WTC11 (cell line): ENCODE results near the gene WWOX. TPM values are rescaled to one million over a fixed set of nuclear protein-coding genes. Genes with fewer than 3 reads are reported as not detected.

ENCODE experiments used
- ATAC-seq: fragments of 200-7000 bp; cut with Tn5 transposase; 2 replicates; pipeline ENCODE4 v1.10.0; 2021; ENCODE audit warnings: mild to moderate bottlenecking, moderate library complexity
- CTCF ChIA-PET: fragments of 300-600 bp; sonication (Branson Sonifier 250); formaldehyde crosslinking; loops from one replicate; lab custom pipeline; 2021; ENCODE audit warnings: antibody characterized with exemption; lab: Charles Lee
- POLR2A ChIA-PET: fragments of 350-600 bp; sonication (Branson Sonifier 250); formaldehyde crosslinking; loops from one replicate; lab custom pipeline; 2021; ENCODE audit warnings: antibody characterized with exemption; lab: Charles Lee
- DNase-seq: peaks from one replicate; pipeline ENCODE4 v3.0.0; 2021; ENCODE audit warnings: low spot score
- H3K27ac Mint-ChIP-seq: 2 replicates; pipeline ENCODE4 v1.8.0; 2021; ENCODE audit warnings: mixed read lengths
- H3K27me3 Mint-ChIP-seq: 2 replicates; pipeline ENCODE4 v1.8.0; 2021; ENCODE audit warnings: low read depth, mild to moderate bottlenecking, moderate library complexity, mixed read lengths
- H3K36me3 Mint-ChIP-seq: 2 replicates; pipeline ENCODE4 v1.8.0; 2021; ENCODE audit warnings: mixed read lengths
- H3K4me1 Mint-ChIP-seq: 2 replicates; pipeline ENCODE4 v1.8.0; 2022; ENCODE audit warnings: mixed read lengths
- H3K4me3 Mint-ChIP-seq: 2 replicates; pipeline ENCODE4 v1.8.0; 2021; ENCODE audit warnings: mild to moderate bottlenecking, moderate library complexity, mixed read lengths
- H3K9me3 Mint-ChIP-seq: 2 replicates; pipeline ENCODE4 v1.8.0; 2021; ENCODE audit warnings: mixed read lengths
- AFF4 ChIP-seq: sonication (generic); formaldehyde crosslinking; IDR thresholded peaks from 2 replicates; pipeline ENCODE4 v1.8.1; 2023; ENCODE audit warnings: mild to moderate bottlenecking, missing genetic modification reagents, borderline replicate concordance
- GTF2I ChIP-seq: fragments of 250-450 bp; sonication (Bioruptor Pico); conservative IDR thresholded peaks from 2 replicates; pipeline ENCODE4 v1.4.0; 2021; ENCODE audit warnings: mild to moderate bottlenecking
- TEAD1 ChIP-seq: sonication (generic); formaldehyde crosslinking; IDR thresholded peaks from 2 replicates; pipeline ENCODE4 v1.8.0; 2022; ENCODE audit warnings: mild to moderate bottlenecking, missing genetic modification reagents
- ZMAT4 ChIP-seq: fragments of 250-450 bp; sonication (Bioruptor Pico); IDR thresholded peaks from 2 replicates; pipeline ENCODE4 v1.9.0; 2021; ENCODE audit warnings: mild to moderate bottlenecking
- total RNA-seq: library from RNA; stranded (reverse); gene quantifications from 3 replicates; pipeline ENCODE4 v1.2.3, GENCODE V29; 2021
- TF ChIP-seq, protein P1 (sequence below): fragments of 200-600 bp; IDR thresholded peaks from 2 replicates; pipeline ENCODE4 v1.8.0; 2022; ENCODE audit warnings: antibody characterized with exemption
- TF ChIP-seq, protein P2 (sequence below): sonication (generic); formaldehyde crosslinking; IDR thresholded peaks from 2 replicates; pipeline ENCODE4 v1.8.0; 2023; ENCODE audit warnings: missing genetic modification reagents, mild to moderate bottlenecking, borderline replicate concordance
- TF ChIP-seq, protein P3 (sequence below): fragments of 250-450 bp; sonication (Bioruptor Pico); IDR thresholded peaks from 2 replicates; pipeline ENCODE4 v1.9.0; 2021; ENCODE audit warnings: mild to moderate bottlenecking, borderline replicate concordance
- TF ChIP-seq, protein P4 (sequence below): sonication (generic); formaldehyde crosslinking; IDR thresholded peaks from 2 replicates; pipeline ENCODE4 v1.8.1; 2023; ENCODE audit warnings: mild to moderate bottlenecking, moderate library complexity, missing genetic modification reagents
- TF ChIP-seq, protein P5 (sequence below): sonication (generic); formaldehyde crosslinking; IDR thresholded peaks from 2 replicates; pipeline ENCODE4 v1.8.0; 2022; ENCODE audit warnings: mild to moderate bottlenecking, missing genetic modification reagents

The WWOX gene
- total RNA-seq, 1 experiment from 2014 or later, result 15.7 TPM

GRCh38 chr16:78620291-78620690 lies 520.8 kb downstream of the WWOX start:
- H3K36me3 Mint-ChIP-seq, result peaks cover 13% of the 10 kb centered on the region
- H3K27me3 Mint-ChIP-seq, result no peaks in the 10 kb centered on the region
- POLR2A ChIA-PET, result no interaction called here
- no peaks in the 10 kb centered on the region for H3K4me1 Mint-ChIP-seq
- ATAC-seq, result no peak
- DNase-seq, result no peak
- no peak overlapping the region for H3K27ac Mint-ChIP-seq
- CTCF ChIA-PET, result no interaction called here
- peaks cover 22% of the 10 kb centered on the region for H3K9me3 Mint-ChIP-seq
- H3K4me3 Mint-ChIP-seq, result no peak overlapping the region
- TF ChIP-seq, protein P1, sequence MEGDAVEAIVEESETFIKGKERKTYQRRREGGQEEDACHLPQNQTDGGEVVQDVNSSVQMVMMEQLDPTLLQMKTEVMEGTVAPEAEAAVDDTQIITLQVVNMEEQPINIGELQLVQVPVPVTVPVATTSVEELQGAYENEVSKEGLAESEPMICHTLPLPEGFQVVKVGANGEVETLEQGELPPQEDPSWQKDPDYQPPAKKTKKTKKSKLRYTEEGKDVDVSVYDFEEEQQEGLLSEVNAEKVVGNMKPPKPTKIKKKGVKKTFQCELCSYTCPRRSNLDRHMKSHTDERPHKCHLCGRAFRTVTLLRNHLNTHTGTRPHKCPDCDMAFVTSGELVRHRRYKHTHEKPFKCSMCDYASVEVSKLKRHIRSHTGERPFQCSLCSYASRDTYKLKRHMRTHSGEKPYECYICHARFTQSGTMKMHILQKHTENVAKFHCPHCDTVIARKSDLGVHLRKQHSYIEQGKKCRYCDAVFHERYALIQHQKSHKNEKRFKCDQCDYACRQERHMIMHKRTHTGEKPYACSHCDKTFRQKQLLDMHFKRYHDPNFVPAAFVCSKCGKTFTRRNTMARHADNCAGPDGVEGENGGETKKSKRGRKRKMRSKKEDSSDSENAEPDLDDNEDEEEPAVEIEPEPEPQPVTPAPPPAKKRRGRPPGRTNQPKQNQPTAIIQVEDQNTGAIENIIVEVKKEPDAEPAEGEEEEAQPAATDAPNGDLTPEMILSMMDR, result no peak
- TF ChIP-seq, protein P2, sequence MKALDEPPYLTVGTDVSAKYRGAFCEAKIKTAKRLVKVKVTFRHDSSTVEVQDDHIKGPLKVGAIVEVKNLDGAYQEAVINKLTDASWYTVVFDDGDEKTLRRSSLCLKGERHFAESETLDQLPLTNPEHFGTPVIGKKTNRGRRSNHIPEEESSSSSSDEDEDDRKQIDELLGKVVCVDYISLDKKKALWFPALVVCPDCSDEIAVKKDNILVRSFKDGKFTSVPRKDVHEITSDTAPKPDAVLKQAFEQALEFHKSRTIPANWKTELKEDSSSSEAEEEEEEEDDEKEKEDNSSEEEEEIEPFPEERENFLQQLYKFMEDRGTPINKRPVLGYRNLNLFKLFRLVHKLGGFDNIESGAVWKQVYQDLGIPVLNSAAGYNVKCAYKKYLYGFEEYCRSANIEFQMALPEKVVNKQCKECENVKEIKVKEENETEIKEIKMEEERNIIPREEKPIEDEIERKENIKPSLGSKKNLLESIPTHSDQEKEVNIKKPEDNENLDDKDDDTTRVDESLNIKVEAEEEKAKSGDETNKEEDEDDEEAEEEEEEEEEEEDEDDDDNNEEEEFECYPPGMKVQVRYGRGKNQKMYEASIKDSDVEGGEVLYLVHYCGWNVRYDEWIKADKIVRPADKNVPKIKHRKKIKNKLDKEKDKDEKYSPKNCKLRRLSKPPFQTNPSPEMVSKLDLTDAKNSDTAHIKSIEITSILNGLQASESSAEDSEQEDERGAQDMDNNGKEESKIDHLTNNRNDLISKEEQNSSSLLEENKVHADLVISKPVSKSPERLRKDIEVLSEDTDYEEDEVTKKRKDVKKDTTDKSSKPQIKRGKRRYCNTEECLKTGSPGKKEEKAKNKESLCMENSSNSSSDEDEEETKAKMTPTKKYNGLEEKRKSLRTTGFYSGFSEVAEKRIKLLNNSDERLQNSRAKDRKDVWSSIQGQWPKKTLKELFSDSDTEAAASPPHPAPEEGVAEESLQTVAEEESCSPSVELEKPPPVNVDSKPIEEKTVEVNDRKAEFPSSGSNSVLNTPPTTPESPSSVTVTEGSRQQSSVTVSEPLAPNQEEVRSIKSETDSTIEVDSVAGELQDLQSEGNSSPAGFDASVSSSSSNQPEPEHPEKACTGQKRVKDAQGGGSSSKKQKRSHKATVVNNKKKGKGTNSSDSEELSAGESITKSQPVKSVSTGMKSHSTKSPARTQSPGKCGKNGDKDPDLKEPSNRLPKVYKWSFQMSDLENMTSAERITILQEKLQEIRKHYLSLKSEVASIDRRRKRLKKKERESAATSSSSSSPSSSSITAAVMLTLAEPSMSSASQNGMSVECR (CRISPR knock-in tag), result no peak
- no peak for TF ChIP-seq GTF2I (CRISPR knock-in tag)
- TF ChIP-seq, protein P3, sequence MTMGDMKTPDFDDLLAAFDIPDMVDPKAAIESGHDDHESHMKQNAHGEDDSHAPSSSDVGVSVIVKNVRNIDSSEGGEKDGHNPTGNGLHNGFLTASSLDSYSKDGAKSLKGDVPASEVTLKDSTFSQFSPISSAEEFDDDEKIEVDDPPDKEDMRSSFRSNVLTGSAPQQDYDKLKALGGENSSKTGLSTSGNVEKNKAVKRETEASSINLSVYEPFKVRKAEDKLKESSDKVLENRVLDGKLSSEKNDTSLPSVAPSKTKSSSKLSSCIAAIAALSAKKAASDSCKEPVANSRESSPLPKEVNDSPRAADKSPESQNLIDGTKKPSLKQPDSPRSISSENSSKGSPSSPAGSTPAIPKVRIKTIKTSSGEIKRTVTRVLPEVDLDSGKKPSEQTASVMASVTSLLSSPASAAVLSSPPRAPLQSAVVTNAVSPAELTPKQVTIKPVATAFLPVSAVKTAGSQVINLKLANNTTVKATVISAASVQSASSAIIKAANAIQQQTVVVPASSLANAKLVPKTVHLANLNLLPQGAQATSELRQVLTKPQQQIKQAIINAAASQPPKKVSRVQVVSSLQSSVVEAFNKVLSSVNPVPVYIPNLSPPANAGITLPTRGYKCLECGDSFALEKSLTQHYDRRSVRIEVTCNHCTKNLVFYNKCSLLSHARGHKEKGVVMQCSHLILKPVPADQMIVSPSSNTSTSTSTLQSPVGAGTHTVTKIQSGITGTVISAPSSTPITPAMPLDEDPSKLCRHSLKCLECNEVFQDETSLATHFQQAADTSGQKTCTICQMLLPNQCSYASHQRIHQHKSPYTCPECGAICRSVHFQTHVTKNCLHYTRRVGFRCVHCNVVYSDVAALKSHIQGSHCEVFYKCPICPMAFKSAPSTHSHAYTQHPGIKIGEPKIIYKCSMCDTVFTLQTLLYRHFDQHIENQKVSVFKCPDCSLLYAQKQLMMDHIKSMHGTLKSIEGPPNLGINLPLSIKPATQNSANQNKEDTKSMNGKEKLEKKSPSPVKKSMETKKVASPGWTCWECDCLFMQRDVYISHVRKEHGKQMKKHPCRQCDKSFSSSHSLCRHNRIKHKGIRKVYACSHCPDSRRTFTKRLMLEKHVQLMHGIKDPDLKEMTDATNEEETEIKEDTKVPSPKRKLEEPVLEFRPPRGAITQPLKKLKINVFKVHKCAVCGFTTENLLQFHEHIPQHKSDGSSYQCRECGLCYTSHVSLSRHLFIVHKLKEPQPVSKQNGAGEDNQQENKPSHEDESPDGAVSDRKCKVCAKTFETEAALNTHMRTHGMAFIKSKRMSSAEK, result no peak
- TF ChIP-seq, protein P4, sequence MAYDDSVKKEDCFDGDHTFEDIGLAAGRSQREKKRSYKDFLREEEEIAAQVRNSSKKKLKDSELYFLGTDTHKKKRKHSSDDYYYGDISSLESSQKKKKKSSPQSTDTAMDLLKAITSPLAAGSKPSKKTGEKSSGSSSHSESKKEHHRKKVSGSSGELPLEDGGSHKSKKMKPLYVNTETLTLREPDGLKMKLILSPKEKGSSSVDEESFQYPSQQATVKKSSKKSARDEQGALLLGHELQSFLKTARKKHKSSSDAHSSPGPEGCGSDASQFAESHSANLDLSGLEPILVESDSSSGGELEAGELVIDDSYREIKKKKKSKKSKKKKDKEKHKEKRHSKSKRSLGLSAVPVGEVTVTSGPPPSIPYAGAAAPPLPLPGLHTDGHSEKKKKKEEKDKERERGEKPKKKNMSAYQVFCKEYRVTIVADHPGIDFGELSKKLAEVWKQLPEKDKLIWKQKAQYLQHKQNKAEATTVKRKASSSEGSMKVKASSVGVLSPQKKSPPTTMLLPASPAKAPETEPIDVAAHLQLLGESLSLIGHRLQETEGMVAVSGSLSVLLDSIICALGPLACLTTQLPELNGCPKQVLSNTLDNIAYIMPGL (CRISPR knock-in tag), result no peak
- no peak for TF ChIP-seq TEAD1 (CRISPR knock-in tag)
- TF ChIP-seq, protein P5, sequence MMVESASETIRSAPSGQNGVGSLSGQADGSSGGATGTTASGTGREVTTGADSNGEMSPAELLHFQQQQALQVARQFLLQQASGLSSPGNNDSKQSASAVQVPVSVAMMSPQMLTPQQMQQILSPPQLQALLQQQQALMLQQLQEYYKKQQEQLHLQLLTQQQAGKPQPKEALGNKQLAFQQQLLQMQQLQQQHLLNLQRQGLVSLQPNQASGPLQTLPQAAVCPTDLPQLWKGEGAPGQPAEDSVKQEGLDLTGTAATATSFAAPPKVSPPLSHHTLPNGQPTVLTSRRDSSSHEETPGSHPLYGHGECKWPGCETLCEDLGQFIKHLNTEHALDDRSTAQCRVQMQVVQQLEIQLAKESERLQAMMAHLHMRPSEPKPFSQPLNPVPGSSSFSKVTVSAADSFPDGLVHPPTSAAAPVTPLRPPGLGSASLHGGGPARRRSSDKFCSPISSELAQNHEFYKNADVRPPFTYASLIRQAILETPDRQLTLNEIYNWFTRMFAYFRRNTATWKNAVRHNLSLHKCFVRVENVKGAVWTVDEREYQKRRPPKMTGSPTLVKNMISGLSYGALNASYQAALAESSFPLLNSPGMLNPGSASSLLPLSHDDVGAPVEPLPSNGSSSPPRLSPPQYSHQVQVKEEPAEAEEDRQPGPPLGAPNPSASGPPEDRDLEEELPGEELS (CRISPR knock-in tag), result no peak
- no peak for TF ChIP-seq AFF4 (CRISPR knock-in tag)
- no peak for TF ChIP-seq ZMAT4 (CRISPR knock-in tag)
